GM23338 (cell line): ENCODE data around the gene XYLT1.

Experiments used
- CREB1 ChIP-seq: fragments of 250-450 bp; sonication (Bioruptor Pico); IDR thresholded peaks from 2 replicates; pipeline ENCODE4 v1.5.0; 2020; ENCODE audit warnings: low read depth, mild to moderate bottlenecking, moderate library complexity
- ETS1 ChIP-seq: IDR thresholded peaks from 2 replicates; pipeline ENCODE4 v1.6.1; 2016; ENCODE audit warnings: antibody characterized with exemption
- EZH2 ChIP-seq: fragments of 200-600 bp; sonication (generic); IDR thresholded peaks from one replicate; pipeline ENCODE4 v1.8.0; 2017; ENCODE audit warnings: antibody characterized with exemption, mild to moderate bottlenecking, low read depth; ENCODE audit not compliant: unreplicated experiment
- EZH2phosphoT487 ChIP-seq: fragments of 200-600 bp; sonication (generic); IDR thresholded peaks from one replicate; pipeline ENCODE4 v1.8.1; 2018; ENCODE audit warnings: antibody characterized with exemption; ENCODE audit not compliant: unreplicated experiment
- JUNB ChIP-seq: IDR thresholded peaks from one replicate; pipeline ENCODE4 v1.6.1; 2016; ENCODE audit warnings: antibody characterized with exemption; ENCODE audit not compliant: unreplicated experiment
- NANOG ChIP-seq: IDR thresholded peaks from 2 replicates; pipeline ENCODE4 v1.6.1; 2016; ENCODE audit warnings: antibody characterized with exemption, borderline replicate concordance
- POLR2AphosphoS5 ChIP-seq: IDR thresholded peaks from 2 replicates; pipeline ENCODE4 v1.6.1; 2016; ENCODE audit warnings: antibody characterized with exemption, low read depth
- REST ChIP-seq: IDR thresholded peaks from one replicate; pipeline ENCODE4 v1.6.1; 2018; ENCODE audit warnings: antibody characterized with exemption; ENCODE audit not compliant: unreplicated experiment
- ZNF331 ChIP-seq: fragments of 250-450 bp; sonication (Bioruptor Pico); IDR thresholded peaks from 2 replicates; pipeline ENCODE4 v1.5.0; 2020; ENCODE audit warnings: low read depth, mild to moderate bottlenecking, moderate library complexity
- TF ChIP-seq, protein P1 (sequence below), 2 experiments: fragments of 200-600 bp in 1 of 2; sonication (generic) in 1 of 2; conservative IDR thresholded peaks; 2 replicates each; pipeline versions ENCODE4 v1.5.1 to v1.6.1; 2016 to 2017; ENCODE audit warnings: antibody characterized with exemption in 2 of 2, low read depth in 2 of 2, mild to moderate bottlenecking in 2 of 2, moderate library complexity in 1 of 2
- TF ChIP-seq, protein P2 (sequence below): fragments of 250-450 bp; sonication (Bioruptor Pico); IDR thresholded peaks from 2 replicates; pipeline ENCODE4 v1.5.0; 2020; ENCODE audit warnings: mild to moderate bottlenecking, moderate library complexity

DNA sequence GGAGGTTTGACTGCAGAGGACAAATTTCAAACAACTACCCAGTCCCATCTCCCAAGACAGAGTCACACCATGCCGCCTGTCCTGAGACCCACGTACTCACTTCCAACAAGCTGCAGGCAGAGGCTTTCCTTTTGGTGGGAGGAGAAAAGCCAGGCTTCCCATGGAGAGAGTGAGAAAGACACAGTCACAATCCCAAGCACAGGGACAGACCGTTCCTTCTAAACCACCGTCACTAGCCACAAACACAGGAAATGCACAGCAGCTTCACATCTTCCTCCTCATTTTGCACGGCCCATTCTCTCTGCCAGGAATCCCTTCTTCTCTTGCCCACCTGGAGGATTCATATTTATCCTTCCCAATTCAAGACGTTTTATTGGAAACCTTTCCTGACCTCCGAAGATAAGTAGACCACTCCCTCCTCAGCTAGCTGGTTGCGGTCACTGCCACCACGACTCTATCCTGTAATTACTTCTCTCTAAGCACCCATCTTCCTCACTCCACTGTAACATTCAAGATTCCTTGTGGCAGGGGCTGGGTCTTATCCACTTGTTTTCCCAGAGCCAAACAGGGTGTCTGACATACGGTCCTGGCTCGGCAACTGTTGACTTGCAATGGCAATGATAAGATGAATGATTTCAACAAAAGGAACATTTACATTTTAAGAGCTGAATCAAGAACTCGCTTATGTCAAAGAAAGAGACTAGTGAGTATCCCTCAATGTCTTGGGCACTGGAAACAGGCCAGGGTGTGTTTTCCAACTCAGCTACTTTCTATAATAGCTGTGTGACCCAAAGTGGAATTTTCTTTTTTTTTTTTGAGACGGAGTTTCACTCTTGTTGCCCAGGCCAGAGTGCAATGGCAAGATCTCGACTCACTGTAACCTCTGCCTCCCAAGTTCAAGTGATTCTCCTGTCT lies 87.6 kb downstream of the XYLT1 start:
- no peak for TF ChIP-seq JUNB
- TF ChIP-seq, protein P1, sequence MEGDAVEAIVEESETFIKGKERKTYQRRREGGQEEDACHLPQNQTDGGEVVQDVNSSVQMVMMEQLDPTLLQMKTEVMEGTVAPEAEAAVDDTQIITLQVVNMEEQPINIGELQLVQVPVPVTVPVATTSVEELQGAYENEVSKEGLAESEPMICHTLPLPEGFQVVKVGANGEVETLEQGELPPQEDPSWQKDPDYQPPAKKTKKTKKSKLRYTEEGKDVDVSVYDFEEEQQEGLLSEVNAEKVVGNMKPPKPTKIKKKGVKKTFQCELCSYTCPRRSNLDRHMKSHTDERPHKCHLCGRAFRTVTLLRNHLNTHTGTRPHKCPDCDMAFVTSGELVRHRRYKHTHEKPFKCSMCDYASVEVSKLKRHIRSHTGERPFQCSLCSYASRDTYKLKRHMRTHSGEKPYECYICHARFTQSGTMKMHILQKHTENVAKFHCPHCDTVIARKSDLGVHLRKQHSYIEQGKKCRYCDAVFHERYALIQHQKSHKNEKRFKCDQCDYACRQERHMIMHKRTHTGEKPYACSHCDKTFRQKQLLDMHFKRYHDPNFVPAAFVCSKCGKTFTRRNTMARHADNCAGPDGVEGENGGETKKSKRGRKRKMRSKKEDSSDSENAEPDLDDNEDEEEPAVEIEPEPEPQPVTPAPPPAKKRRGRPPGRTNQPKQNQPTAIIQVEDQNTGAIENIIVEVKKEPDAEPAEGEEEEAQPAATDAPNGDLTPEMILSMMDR (conservative IDR thresholded peaks at IDR 0.05; ENCODE audit: low read depth in 2 of 2), result no peak
- no peak for TF ChIP-seq EZH2phosphoT487
- TF ChIP-seq POLR2AphosphoS5, result no peak
- TF ChIP-seq REST, result no peak
- no peak for TF ChIP-seq EZH2
- TF ChIP-seq ETS1, result no peak
- no peak for TF ChIP-seq CREB1 (CRISPR knock-in tag)
- no peak for TF ChIP-seq ZNF331 (CRISPR knock-in tag)
- TF ChIP-seq, protein P2, sequence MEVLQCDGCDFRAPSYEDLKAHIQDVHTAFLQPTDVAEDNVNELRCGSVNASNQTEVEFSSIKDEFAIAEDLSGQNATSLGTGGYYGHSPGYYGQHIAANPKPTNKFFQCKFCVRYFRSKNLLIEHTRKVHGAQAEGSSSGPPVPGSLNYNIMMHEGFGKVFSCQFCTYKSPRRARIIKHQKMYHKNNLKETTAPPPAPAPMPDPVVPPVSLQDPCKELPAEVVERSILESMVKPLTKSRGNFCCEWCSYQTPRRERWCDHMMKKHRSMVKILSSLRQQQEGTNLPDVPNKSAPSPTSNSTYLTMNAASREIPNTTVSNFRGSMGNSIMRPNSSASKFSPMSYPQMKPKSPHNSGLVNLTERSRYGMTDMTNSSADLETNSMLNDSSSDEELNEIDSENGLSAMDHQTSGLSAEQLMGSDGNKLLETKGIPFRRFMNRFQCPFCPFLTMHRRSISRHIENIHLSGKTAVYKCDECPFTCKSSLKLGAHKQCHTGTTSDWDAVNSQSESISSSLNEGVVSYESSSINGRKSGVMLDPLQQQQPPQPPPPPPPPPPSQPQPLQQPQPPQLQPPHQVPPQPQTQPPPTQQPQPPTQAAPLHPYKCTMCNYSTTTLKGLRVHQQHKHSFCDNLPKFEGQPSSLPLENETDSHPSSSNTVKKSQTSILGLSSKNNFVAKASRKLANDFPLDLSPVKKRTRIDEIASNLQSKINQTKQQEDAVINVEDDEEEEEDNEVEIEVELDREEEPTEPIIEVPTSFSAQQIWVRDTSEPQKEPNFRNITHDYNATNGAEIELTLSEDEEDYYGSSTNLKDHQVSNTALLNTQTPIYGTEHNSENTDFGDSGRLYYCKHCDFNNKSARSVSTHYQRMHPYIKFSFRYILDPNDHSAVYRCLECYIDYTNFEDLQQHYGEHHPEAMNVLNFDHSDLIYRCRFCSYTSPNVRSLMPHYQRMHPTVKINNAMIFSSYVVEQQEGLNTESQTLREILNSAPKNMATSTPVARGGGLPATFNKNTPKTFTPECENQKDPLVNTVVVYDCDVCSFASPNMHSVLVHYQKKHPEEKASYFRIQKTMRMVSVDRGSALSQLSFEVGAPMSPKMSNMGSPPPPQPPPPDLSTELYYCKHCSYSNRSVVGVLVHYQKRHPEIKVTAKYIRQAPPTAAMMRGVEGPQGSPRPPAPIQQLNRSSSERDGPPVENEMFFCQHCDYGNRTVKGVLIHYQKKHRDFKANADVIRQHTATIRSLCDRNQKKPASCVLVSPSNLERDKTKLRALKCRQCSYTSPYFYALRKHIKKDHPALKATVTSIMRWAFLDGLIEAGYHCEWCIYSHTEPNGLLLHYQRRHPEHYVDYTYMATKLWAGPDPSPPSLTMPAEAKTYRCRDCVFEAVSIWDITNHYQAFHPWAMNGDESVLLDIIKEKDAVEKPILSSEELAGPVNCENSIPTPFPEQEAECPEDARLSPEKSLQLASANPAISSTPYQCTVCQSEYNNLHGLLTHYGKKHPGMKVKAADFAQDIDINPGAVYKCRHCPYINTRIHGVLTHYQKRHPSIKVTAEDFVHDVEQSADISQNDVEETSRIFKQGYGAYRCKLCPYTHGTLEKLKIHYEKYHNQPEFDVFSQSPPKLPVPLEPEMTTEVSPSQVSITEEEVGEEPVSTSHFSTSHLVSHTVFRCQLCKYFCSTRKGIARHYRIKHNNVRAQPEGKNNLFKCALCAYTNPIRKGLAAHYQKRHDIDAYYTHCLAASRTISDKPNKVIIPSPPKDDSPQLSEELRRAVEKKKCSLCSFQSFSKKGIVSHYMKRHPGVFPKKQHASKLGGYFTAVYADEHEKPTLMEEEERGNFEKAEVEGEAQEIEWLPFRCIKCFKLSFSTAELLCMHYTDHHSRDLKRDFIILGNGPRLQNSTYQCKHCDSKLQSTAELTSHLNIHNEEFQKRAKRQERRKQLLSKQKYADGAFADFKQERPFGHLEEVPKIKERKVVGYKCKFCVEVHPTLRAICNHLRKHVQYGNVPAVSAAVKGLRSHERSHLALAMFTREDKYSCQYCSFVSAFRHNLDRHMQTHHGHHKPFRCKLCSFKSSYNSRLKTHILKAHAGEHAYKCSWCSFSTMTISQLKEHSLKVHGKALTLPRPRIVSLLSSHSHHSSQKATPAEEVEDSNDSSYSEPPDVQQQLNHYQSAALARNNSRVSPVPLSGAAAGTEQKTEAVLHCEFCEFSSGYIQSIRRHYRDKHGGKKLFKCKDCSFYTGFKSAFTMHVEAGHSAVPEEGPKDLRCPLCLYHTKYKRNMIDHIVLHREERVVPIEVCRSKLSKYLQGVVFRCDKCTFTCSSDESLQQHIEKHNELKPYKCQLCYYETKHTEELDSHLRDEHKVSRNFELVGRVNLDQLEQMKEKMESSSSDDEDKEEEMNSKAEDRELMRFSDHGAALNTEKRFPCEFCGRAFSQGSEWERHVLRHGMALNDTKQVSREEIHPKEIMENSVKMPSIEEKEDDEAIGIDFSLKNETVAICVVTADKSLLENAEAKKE (CRISPR knock-in tag), result no peak
- no peak for TF ChIP-seq NANOG
